ENCODE data around the gene UBE2Q2.

UBE2Q2 gene

GRCh38 chr15:75923756-75924155 is 80.5 kb downstream of the UBE2Q2 start:
- DNase-seq (ENCODE audit: low spot score) = no peak

- no peak for DNase-seq (ENCODE audit: low spot score)
Measured at GRCh38 chr15:75924576-75924975, 81.3 kb downstream of the UBE2Q2 start.

GRCh38 chr15:75925440-75925839 is 82.2 kb downstream of the UBE2Q2 start:
- DNase-seq (ENCODE audit: low spot score) = no peak

- DNase-seq (ENCODE audit: low spot score) = no peak
Measured at GRCh38 chr15:75926931-75927330, 83.7 kb downstream of the UBE2Q2 start.

- DNase-seq (ENCODE audit: low spot score) = no peak
Measured at GRCh38 chr15:75927601-75928000, 84.4 kb downstream of the UBE2Q2 start.

GRCh38 chr15:75928680-75929608 is 85.7 kb downstream of the UBE2Q2 start:
- DNase-seq (ENCODE audit: low spot score) = no peak

GRCh38 chr15:75929799-75930565 is 86.7 kb downstream of the UBE2Q2 start:
- no peak for DNase-seq (ENCODE audit: low spot score)

- DNase-seq (ENCODE audit: low spot score) = no peak
Measured at GRCh38 chr15:75930866-75931265, 87.6 kb downstream of the UBE2Q2 start.

GRCh38 chr15:75942464-75942863 is 99.2 kb downstream of the UBE2Q2 start:
- DNase-seq (ENCODE audit: low spot score) = no peak

GRCh38 chr15:75943246-75943645 is 100.0 kb downstream of the UBE2Q2 start:
- DNase-seq (ENCODE audit: low spot score) = no peak

GRCh38 chr15:75943713-75944215 is 100.5 kb downstream of the UBE2Q2 start:
- no peak for DNase-seq (ENCODE audit: low spot score)

GRCh38 chr15:75945953-75946352 is 102.7 kb downstream of the UBE2Q2 start:
- DNase-seq (ENCODE audit: low spot score) = peak; percentile 45

- no peak for DNase-seq (ENCODE audit: low spot score)
Measured at GRCh38 chr15:75947092-75947491, 103.8 kb downstream of the UBE2Q2 start.

GRCh38 chr15:75948761-75949296 is 105.6 kb downstream of the UBE2Q2 start:
- DNase-seq (ENCODE audit: low spot score) = no peak
